GM13977 (cell line): Measurements from ENCODE around the gene SLC16A10.
"Not testable (repeated sequence)": the region's sequence is repeated elsewhere in the genome, so short reads cannot be mapped to it uniquely, and the experiment has no call there.

Experiments
- DNase-seq: peaks from one replicate; pipeline ENCODE4 v3.0.0; 2012; ENCODE audit warnings: low spot score
- in situ Hi-C: fragments of 300-500 bp; cut with MboI; formaldehyde crosslinking; loops from one replicate; pipeline ENCODE4 v1.12.0; 2022; ENCODE audit warnings: low sequenced_read_pairs, low pct_unique_long_range_greater_than_20kb, mixed read lengths, inconsistent platforms; ENCODE audit not compliant: unreplicated experiment
- TF ChIP-seq, protein P1 (sequence below): IDR thresholded peaks from 2 replicates; pipeline ENCODE4 v1.5.1; 2012; ENCODE audit warnings: mild to moderate bottlenecking, control low read depth; ENCODE audit not compliant: insufficient read depth; ENCODE audit errors: extremely low read depth, missing control alignments

Gene SLC16A10

GRCh38 chr6:111129013-111129412 is 41.7 kb downstream of the SLC16A10 start:
- TF ChIP-seq, protein P1, sequence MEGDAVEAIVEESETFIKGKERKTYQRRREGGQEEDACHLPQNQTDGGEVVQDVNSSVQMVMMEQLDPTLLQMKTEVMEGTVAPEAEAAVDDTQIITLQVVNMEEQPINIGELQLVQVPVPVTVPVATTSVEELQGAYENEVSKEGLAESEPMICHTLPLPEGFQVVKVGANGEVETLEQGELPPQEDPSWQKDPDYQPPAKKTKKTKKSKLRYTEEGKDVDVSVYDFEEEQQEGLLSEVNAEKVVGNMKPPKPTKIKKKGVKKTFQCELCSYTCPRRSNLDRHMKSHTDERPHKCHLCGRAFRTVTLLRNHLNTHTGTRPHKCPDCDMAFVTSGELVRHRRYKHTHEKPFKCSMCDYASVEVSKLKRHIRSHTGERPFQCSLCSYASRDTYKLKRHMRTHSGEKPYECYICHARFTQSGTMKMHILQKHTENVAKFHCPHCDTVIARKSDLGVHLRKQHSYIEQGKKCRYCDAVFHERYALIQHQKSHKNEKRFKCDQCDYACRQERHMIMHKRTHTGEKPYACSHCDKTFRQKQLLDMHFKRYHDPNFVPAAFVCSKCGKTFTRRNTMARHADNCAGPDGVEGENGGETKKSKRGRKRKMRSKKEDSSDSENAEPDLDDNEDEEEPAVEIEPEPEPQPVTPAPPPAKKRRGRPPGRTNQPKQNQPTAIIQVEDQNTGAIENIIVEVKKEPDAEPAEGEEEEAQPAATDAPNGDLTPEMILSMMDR = no peak
- no peak for DNase-seq
- in situ Hi-C loops = no loop called here

GRCh38 chr6:111131018-111131417 is 43.7 kb downstream of the SLC16A10 start:
- in situ Hi-C loops, DNase-seq: not testable (repeated sequence)

- DNase-seq, in situ Hi-C loops: not testable (repeated sequence)
Measured at GRCh38 chr6:111132669-111133068, 45.4 kb downstream of the SLC16A10 start.

DNA sequence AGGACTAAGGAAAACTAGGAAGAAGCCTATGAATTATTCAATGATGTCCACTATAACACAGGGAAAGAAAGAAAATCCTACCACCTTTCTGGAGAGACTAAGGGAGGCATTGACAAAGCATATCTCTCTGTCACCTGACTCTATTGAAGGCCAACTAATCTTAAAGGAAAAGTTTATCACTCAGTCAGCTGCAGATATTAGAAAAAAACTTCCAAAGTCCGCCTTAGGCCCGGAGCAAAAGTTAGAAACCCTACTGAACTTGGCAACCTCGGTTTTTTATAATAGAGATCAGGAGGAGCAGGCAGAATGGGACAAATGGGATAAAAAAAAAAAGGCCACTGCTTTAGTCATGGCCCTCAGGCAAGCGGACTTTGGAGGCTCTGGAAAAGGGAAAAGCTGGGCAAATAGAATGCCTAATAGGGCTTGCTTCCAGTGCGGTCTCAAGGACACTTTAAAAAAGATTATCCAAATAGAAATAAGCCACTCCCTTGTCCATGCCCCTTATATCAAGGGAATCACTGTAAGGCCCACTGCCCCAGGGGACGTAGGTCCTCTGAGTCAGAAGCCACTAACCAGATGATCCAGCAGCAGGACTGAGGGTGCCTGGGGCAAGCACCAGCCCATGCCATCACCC is 47.0 kb downstream of the SLC16A10 start:
- DNase-seq, in situ Hi-C loops: not testable (repeated sequence)

GRCh38 chr6:111137489-111138093 is 50.3 kb downstream of the SLC16A10 start:
- DNase-seq, in situ Hi-C loops: not testable (repeated sequence)

GRCh38 chr6:111147440-111147839 is 60.1 kb downstream of the SLC16A10 start:
- no peak for DNase-seq
- TF ChIP-seq, protein P1 = no peak
- in situ Hi-C loops = no loop called here

GRCh38 chr6:111148110-111148509 is 60.8 kb downstream of the SLC16A10 start:
- TF ChIP-seq, protein P1 = no peak
- in situ Hi-C loops = no loop called here
- no peak for DNase-seq

DNA sequence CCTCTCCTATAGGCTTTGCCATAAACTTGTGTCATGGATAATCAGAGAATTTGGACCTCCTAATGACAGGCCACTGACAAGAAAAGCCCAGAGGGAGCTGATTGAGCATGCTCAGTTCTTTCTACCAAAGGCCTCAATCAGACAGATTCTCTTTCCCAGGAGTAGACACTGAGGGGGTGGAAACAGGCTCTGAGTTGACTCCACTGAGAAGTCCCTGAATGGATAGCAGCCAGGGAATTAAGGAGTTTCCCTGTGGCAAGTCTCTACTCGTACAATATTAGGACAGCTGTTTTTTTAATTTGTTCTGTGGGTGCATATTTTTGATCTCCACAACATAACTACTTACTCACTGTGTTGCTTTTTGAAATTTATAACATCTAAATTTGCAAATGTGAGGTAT is 63.3 kb downstream of the SLC16A10 start:
- DNase-seq = no peak
- in situ Hi-C loops = no loop called here
- TF ChIP-seq, protein P1 = no peak

DNA sequence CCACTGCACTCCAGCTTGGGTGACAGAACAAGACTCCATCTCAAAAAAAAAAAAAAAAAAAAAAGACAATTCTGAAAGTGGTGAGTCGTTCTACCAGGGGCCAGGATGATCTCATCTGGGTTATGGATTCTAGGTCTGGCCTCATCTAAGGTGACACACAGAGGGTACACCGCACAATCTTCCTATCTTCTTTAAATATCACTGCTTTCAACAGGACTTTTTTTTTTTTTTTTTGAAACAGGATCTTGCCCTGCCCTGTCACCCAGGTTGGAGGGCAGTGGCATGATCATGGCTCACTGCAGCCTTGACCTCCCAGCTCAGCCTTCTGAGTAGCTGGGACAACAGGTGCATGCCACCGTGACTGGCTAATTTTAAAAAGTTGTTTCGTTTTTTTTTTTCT is 67.7 kb downstream of the SLC16A10 start:
- no peak for DNase-seq
- TF ChIP-seq, protein P1 = no peak
- in situ Hi-C loops = no loop called here
